GM23338 (cell line): ENCODE data around the gene C17orf100.

Experiments
- CREB1 ChIP-seq: fragments of 250-450 bp; sonication (Bioruptor Pico); IDR thresholded peaks from 2 replicates; pipeline ENCODE4 v1.5.0; 2020; ENCODE audit warnings: low read depth, mild to moderate bottlenecking, moderate library complexity
- CTCF ChIP-seq, 2 experiments: fragments of 200-600 bp in 1 of 2; sonication (generic) in 1 of 2; conservative IDR thresholded peaks; 2 replicates each; pipeline versions ENCODE4 v1.5.1 to v1.6.1; 2016 to 2017; ENCODE audit warnings: antibody characterized with exemption in 2 of 2, low read depth in 2 of 2, mild to moderate bottlenecking in 2 of 2, moderate library complexity in 1 of 2
- ETS1 ChIP-seq: IDR thresholded peaks from 2 replicates; pipeline ENCODE4 v1.6.1; 2016; ENCODE audit warnings: antibody characterized with exemption
- EZH2 ChIP-seq: fragments of 200-600 bp; sonication (generic); IDR thresholded peaks from one replicate; pipeline ENCODE4 v1.8.0; 2017; ENCODE audit warnings: antibody characterized with exemption, mild to moderate bottlenecking, low read depth; ENCODE audit not compliant: unreplicated experiment
- EZH2phosphoT487 ChIP-seq: fragments of 200-600 bp; sonication (generic); IDR thresholded peaks from one replicate; pipeline ENCODE4 v1.8.1; 2018; ENCODE audit warnings: antibody characterized with exemption; ENCODE audit not compliant: unreplicated experiment
- JUNB ChIP-seq: IDR thresholded peaks from one replicate; pipeline ENCODE4 v1.6.1; 2016; ENCODE audit warnings: antibody characterized with exemption; ENCODE audit not compliant: unreplicated experiment
- NANOG ChIP-seq: IDR thresholded peaks from 2 replicates; pipeline ENCODE4 v1.6.1; 2016; ENCODE audit warnings: antibody characterized with exemption, borderline replicate concordance
- POLR2AphosphoS5 ChIP-seq: IDR thresholded peaks from 2 replicates; pipeline ENCODE4 v1.6.1; 2016; ENCODE audit warnings: antibody characterized with exemption, low read depth
- REST ChIP-seq: IDR thresholded peaks from one replicate; pipeline ENCODE4 v1.6.1; 2018; ENCODE audit warnings: antibody characterized with exemption; ENCODE audit not compliant: unreplicated experiment
- ZNF114 ChIP-seq: fragments of 250-450 bp; sonication (Bioruptor Pico); IDR thresholded peaks from 2 replicates; pipeline ENCODE4 v1.5.0; 2020; ENCODE audit warnings: mild to moderate bottlenecking, moderate library complexity
- ZNF331 ChIP-seq: fragments of 250-450 bp; sonication (Bioruptor Pico); IDR thresholded peaks from 2 replicates; pipeline ENCODE4 v1.5.0; 2020; ENCODE audit warnings: low read depth, mild to moderate bottlenecking, moderate library complexity
- ZNF462 ChIP-seq: fragments of 250-450 bp; sonication (Bioruptor Pico); IDR thresholded peaks from 2 replicates; pipeline ENCODE4 v1.5.0; 2020; ENCODE audit warnings: mild to moderate bottlenecking, moderate library complexity

GRCh38 chr17:6666557-6666956 is 15.0 kb downstream of the C17orf100 start:
- TF ChIP-seq POLR2AphosphoS5 (no peak), REST (no peak), CTCF (conservative IDR thresholded peaks at IDR 0.05; ENCODE audit: low read depth in 2 of 2) (no peak), ZNF114 (CRISPR knock-in tag) (no peak), EZH2phosphoT487 (no peak), EZH2 (no peak), ZNF462 (CRISPR knock-in tag) (no peak), ZNF331 (CRISPR knock-in tag) (no peak), CREB1 (CRISPR knock-in tag) (no peak), JUNB (no peak), NANOG (no peak), ETS1 (no peak)
